H7 (cell line): ENCODE measurements around the gene FGF9. TPM values are rescaled to one million over a fixed set of nuclear protein-coding genes. Genes with fewer than 3 reads are reported as not detected.

Experiments used
- DNase-seq: peaks from one replicate; pipeline ENCODE4 v3.0.0; 2012
- H3K27me3 ChIP-seq: 2 replicates; pipeline ENCODE4 v1.6.0; 2011; ENCODE audit warnings: mild to moderate bottlenecking, low read length; ENCODE audit not compliant: control insufficient read depth, insufficient read depth
- H3K36me3 ChIP-seq: replicated peaks from 2 replicates; pipeline ENCODE4 v1.5.1; 2011; ENCODE audit warnings: low read length; ENCODE audit not compliant: control insufficient read depth, insufficient read depth
- H3K4me3 ChIP-seq: 2 replicates; pipeline ENCODE4 v1.5.1; 2011; ENCODE audit warnings: low read depth, mild to moderate bottlenecking, control low read depth, low read length, moderate library complexity; ENCODE audit not compliant: insufficient read depth
- total RNA-seq: library from RNA; depleted of rRNA; stranded (reverse); fragments of >200 nt; shearing (Covaris generic); gene quantifications from 2 replicates; pipeline ENCODE4 v1.2.3, GENCODE V29; 2014

The FGF9 gene
- total RNA-seq, 1 experiment from 2014 or later: 0.42 TPM

DNA sequence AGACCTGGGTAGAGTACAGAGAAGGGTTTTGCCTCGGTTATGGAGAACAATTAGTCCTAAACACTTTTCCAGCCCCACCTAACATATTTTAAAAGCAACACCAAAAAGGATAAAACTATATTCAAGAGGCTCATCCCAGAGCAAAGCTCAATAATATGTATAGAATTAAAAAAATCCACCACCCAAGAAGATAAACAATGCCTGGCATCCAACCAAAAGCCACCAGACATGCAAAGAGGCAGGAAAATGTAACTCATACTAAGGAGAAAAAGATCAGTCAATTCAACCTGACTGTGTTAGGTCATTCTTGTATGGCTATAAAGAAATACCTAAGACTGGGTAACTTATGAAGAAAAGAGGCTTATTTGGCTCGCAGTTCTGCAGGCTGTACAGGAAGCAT, 39.3 kb downstream of the FGF9 start:
- Histone ChIP-seq H3K4me3 (no peak overlapping the region), H3K36me3 (no peaks in the 10 kb centered on the region), H3K27me3 (no peaks in the 10 kb centered on the region)
- no peak for DNase-seq

DNA sequence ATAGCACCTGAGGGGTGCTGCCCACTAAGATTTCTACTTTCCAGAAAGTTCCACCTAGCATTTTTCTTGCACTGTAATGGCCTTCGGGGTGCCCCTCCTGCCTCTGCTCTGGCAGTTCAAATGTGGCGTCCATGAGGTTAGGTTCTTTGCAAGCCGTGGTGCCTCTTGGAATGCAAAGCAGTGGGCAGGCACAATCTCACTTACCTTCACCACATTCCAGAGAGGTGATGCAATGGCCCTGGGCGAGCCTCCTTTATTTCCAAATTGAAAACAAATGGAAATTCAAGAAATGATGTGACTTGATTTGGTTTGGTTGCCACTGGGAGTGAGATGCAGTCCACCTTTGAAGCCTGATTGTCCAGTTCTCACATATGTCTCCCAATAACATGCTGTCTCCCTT, 46.9 kb downstream of the FGF9 start:
- Histone ChIP-seq H3K27me3 (no peaks in the 10 kb centered on the region), H3K4me3 (no peak overlapping the region), H3K36me3 (no peaks in the 10 kb centered on the region)
- DNase-seq: peak; percentile 58

- DNase-seq: no peak
- no peak overlapping the region for H3K4me3 ChIP-seq
- no peaks in the 10 kb centered on the region for H3K27me3 ChIP-seq
- H3K36me3 ChIP-seq: no peaks in the 10 kb centered on the region
Observed at GRCh38 chr13:21719463-21719862, 48.6 kb downstream of the FGF9 start.

DNA sequence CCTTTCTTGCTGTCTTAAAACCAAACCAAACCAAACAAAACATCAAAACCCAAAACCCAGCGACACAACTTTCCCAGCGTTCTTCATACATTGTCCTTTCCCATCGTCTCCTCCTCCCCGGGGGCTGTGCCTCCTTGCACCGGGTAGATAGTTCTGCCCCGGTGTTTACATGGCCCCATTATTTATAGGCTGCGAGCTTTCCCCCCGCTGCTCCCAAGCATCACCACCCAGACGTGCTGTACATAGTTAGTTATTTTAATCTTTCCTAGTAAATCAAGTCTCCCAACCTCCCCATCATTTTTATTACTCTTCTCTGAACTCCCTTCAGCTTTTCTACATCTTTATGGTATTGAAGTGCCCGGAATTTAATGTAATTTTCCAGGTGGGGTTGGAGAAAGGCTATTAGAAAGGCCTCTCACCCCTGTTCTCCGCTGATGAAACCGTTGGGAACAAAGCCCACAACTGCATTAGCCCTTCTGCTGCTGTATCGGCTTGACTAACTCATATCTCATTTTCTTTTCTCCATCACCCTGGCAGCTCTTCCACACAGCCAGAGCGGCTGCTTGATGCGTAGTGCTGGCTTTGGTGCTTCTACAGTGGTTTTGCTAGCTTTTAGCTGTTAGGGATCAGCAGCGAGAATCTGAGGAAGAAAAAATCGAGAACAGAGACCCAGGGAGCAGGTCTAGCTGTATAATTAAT, 53.1 kb downstream of the FGF9 start:
- H3K27me3 ChIP-seq: no peaks in the 10 kb centered on the region
- no peak overlapping the region for H3K4me3 ChIP-seq
- no peaks in the 10 kb centered on the region for H3K36me3 ChIP-seq
- no peak for DNase-seq

DNA sequence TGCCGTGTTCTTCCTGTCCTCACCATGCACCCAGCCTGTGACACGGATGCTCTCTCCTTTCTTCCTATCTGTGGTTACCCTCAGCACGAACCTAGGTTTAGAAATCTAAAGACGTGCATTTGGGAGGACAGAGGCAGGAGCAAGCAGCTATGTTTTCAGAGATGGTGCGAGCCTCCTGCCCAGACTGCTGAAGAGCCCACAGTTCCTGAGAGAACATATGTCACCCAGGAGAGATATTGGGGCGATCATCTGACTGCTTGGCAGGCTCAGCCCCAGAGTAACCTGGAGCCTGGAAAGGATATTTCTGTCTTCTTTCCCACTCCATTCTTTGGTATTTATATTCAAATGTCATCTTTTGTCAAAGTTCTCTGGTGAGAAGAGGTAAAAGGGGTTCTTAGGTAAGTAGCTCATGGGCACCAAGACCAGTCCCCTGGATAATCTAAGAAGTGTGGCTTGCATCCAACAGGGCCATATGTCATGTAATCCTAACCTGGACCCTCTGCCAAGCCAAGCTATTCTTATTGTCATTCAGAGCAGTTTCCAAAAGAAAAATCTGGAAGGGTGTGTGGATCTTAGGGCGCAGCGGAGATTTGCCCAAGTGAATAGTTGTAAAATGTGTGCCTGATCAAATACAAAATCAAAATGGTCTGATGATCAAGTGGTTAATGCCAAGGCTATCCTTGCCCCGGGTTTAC, 59.5 kb downstream of the FGF9 start:
- H3K27me3 ChIP-seq: no peaks in the 10 kb centered on the region; the same call in 1 of the 2 replicates
- H3K4me3 ChIP-seq: no peak overlapping the region
- no peaks in the 10 kb centered on the region for H3K36me3 ChIP-seq
- no peak for DNase-seq

- Histone ChIP-seq H3K27me3 (no peaks in the 10 kb centered on the region; the same call in 1 of the 2 replicates), H3K4me3 (no peak overlapping the region), H3K36me3 (no peaks in the 10 kb centered on the region)
- DNase-seq: peak; percentile 25
Observed at GRCh38 chr13:21733475-21734263, 62.8 kb downstream of the FGF9 start.

DNA sequence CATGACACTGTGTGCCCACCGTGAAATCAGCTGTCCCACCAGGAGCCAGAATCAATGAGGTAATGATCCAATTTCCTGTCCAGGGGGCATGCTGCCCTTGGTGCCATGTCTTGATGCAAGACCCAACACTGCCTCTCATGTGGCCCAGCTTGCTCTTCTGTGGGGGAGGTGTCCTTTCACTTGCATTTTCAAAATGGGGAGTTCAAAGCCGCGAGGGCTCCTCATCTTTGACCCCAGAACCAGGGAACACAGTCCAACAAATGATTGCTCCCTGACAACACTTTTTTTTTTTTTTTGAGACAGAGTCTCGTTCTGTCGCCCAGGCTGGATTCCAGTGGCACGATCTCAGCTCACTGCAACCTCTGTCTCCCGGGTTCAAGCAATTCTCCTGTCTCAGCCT, 64.1 kb downstream of the FGF9 start:
- H3K36me3 ChIP-seq: no peaks in the 10 kb centered on the region
- no peaks in the 10 kb centered on the region; the same call in 1 of the 2 replicates for H3K27me3 ChIP-seq
- DNase-seq: no peak
- no peak overlapping the region for H3K4me3 ChIP-seq

DNA sequence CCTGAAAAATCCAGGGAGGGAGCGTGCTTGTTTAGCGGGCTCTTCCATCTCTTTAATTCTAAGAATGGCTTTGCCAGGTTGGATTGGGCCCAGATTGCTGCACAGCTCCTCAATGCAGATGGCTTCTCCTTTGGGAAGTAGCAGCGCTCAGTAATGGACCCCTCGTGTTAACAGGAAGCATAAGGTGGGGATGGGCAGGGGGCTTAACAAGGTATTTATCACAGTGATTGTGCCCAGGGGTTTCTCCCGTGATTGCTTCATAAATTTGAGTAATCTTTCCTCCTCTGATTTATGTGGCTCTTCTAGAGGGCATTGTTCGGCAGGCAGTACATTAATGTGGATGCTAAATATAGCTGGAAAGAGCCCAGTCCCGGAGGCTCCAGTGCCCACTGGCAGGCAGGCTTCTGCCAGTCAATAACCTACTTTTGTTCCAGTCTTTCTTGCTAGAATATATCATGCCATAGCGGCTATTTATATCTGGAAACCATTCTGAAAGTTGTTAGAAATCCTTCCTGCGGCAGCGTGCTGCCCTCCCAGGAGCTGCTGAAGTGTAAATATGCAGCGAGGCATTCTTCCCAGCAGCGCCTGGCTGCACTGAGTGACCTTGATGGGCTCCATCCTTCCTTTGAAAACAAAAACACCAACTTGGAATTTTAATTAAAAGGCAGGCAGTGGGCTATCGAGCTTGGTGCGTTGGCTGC, 65.0 kb downstream of the FGF9 start:
- DNase-seq: no peak
- no peaks in the 10 kb centered on the region; the same call in 1 of the 2 replicates for H3K27me3 ChIP-seq
- no peak overlapping the region for H3K4me3 ChIP-seq
- H3K36me3 ChIP-seq: no peaks in the 10 kb centered on the region

DNA sequence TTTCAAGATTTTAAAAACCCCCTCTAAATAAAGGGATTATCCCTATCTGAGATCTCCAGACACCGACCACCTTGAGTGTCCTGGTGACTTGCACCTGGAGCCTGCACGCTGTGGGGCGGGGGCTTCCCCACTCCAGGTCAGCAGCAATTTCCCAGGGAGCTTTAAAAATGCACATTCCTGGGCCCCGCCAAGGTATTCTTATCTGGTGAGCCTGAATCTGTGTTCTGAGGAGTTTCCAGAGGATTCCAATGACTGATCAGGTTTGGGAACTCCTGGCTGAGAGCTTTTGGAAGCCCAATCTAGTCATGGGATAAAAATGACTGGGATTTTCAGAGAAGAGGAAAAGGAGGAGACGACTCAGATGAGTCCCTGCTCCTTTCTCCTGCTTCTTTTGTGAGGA, 66.1 kb downstream of the FGF9 start:
- no peaks in the 10 kb centered on the region for H3K36me3 ChIP-seq
- DNase-seq: no peak
- H3K4me3 ChIP-seq: no peak overlapping the region
- H3K27me3 ChIP-seq: no peaks in the 10 kb centered on the region; the same call in 1 of the 2 replicates

DNA sequence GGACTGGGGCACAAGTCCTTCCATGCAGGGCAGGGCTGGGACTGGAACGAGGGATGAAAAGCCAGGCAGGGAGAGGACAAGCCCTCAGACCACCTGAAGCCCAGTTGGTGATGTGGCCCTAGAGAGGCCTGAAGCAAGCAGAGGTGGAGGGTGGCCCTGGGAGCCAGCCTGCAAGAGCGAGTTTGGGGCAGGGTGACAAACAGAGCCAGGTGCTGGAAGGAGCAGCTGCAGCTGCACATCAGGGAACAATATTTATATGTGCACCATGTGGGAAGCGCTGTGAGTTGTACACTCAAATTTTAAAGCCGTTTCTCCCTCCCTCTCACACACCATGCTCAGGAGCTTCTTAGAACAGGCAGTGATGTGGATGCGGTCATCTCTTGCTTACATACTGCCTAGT, 67.8 kb downstream of the FGF9 start:
- H3K4me3 ChIP-seq: no peak overlapping the region
- H3K36me3 ChIP-seq: no peaks in the 10 kb centered on the region
- H3K27me3 ChIP-seq: no peaks in the 10 kb centered on the region
- no peak for DNase-seq

DNA sequence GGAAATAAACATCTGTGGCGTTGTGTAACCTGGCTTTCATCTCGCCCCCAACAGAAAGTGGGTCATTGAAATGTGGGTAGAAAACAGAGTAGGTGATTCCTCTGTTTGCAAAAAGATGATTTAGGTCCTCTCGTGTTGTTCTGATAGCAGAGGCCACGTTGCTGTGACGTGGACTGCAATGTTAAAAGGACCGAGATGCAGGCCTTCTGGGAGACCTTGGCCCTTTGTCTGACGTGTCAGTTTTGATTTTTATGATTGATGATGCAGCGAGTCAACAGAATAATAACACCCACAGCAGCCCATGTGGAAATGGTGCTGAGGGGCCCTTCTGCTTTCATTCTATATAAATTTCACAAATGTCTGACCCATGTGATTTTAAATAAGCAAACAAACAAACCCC, 68.9 kb downstream of the FGF9 start:
- no peaks in the 10 kb centered on the region for H3K36me3 ChIP-seq
- no peaks in the 10 kb centered on the region for H3K27me3 ChIP-seq
- no peak overlapping the region for H3K4me3 ChIP-seq
- no peak for DNase-seq

DNA sequence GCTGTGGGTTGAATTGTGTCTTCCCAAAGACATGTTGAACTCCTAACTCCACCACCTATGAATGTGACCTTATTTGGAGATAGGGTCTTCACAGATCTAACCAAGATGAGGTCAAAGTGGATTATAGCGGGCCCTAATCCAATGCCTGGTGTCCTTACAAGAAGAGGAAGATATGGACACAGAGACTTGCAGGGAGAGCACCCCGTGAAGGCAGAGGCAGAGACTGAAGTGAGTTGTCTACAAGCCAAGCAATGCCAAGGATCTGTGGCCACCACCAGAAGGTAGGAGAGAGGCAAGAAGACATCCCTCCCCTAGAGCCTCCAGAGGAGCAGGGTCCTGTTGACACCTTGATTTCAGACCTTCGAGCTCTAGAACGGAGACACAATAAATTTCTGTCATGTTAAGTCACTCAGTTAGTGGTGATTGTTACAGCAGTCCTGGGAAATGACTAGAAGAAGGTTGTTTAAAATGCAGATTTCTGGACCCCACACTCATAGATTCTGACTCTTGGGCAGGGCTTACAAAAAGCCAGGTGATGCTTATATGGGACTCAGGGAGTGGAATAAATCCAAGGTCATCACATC, 70.6 kb downstream of the FGF9 start:
- H3K4me3 ChIP-seq: no peak overlapping the region
- H3K27me3 ChIP-seq: no peaks in the 10 kb centered on the region
- no peak for DNase-seq
- no peaks in the 10 kb centered on the region for H3K36me3 ChIP-seq

DNA sequence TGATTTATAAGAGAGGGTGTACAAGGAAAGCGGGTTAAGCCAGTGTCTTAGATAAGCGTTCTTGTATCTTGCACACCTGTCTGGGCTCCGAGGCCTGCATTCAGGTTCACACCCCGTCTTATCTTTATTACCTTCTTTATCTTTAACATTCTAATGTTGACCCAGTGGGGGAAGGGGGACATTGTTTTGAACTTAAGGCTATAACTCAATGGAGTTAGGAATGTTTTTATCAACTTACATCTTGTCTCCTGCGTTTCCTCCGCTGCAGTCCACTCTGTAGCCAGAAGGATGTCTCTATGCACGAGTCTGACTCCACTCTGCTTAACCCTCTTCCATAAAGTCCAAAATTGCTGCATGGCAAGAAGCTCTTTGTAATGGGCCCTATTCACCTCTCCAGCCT, 71.2 kb downstream of the FGF9 start:
- no peak for DNase-seq
- H3K36me3 ChIP-seq: no peaks in the 10 kb centered on the region
- H3K27me3 ChIP-seq: no peaks in the 10 kb centered on the region
- H3K4me3 ChIP-seq: no peak overlapping the region

- H3K4me3 ChIP-seq: no peak overlapping the region
- no peaks in the 10 kb centered on the region for H3K27me3 ChIP-seq
Observed at GRCh38 chr13:21744149-21744548, 73.3 kb downstream of the FGF9 start.

More at GRCh38 chr13:21744149-21744548, 73.3 kb downstream of the FGF9 start:
- H3K36me3 ChIP-seq: no peaks in the 10 kb centered on the region
- DNase-seq: no peak
